ENCODE measurements around the gene IFIT5.
"Not testable (repeated sequence)": the region's sequence is repeated elsewhere in the genome, so short reads cannot be mapped to it uniquely, and the experiment has no call there.

Gene IFIT5

GRCh38 chr10:89395141-89395540, 19.2 kb upstream of the IFIT5 start:
- DNase-seq, result no peak

DNA sequence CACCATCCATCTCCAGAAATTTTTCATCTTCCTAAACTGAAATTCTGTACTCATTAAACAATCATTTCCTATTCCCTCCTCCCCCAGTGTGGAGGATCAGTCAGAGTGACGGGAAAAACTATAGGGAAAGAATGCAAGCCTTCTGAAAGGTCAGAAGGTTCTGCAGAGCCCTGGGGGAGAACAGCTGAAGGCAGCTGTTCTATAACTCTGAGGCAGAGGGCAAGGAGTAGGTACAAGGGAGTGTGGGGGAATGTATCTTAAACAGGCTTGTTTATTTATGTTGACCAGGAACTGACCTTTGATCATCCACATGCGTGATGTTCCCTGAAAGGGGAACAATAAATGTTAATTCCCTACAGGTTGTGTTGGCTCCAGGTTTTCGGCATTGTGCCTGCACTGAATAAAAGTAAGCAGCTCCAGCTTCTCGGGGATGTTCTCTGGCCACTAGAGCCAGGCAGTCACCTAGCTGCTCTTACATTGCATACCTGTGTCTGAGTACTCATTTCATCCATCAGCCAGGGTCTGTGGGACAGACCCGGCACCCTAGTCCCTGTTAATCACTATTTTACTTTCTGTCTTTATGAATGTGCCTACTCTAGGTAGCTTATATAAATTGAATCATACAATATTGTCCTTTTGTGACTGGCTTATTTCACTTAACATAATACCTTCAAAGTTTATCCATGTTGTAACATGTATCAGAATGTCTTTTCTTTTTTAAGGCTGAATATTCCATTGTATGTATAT, 16.2 kb upstream of the IFIT5 start:
- no peak for DNase-seq

DNA sequence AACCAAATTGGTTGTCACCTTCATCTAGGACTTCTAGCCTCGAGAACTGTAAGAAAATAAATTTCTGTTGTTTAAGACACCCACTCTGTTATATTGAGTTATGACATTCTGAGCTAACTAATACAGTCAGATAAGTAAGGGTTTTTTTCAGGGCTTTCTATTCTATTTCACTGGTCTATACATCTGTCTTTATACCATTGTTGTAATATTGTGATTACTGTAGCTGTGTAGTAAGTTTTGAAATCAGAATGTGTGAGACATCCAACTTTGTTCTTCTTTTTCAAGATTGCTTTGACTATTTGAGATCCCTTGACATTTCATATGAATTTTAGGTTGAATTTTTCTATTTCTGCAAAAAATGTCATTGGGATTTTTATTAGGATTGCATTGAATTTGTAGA, 14.4 kb upstream of the IFIT5 start:
- DNase-seq, result no peak

DNA sequence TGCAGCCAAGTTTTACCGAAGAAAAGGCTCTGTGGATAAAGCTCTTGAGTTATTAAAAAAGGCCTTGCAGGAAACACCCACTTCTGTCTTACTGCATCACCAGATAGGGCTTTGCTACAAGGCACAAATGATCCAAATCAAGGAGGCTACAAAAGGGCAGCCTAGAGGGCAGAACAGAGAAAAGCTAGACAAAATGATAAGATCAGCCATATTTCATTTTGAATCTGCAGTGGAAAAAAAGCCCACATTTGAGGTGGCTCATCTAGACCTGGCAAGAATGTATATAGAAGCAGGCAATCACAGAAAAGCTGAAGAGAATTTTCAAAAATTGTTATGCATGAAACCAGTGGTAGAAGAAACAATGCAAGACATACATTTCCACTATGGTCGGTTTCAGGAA, 11.3 kb upstream of the IFIT5 start:
- no peak for DNase-seq

GRCh38 chr10:89404104-89405047, 10.0 kb upstream of the IFIT5 start:
- no peak for DNase-seq

DNA sequence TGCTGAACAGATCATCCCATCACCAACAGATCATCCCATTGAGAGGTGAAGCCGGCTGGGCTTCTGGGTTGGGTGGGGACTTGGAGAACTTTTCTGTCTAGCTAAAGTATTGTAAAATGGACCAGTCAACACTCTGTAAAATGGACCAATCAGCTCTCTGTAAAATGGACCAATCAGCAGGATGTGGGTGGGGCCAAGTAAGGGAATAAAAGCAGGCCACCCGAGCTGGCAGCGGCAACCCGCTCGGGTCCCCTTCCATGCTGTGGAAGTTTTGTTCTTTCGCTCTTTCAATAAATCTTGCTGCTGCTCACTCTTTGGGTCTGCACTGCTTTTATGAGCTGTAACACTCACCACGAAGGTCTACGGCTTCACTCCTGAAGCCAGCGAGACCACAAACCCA, 8.2 kb upstream of the IFIT5 start:
- not testable (repeated sequence) for DNase-seq

- not testable (repeated sequence) for DNase-seq
These were observed 6.6 kb upstream of the IFIT5 start for GRCh38 chr10:89407792-89408191.

GRCh38 chr10:89409282-89409681, 5.1 kb upstream of the IFIT5 start:
- DNase-seq, result not testable (repeated sequence)

GRCh38 chr10:89410551-89410950, 3.8 kb upstream of the IFIT5 start:
- DNase-seq, result not testable (repeated sequence)

GRCh38 chr10:89411135-89411534, 3.2 kb upstream of the IFIT5 start:
- not testable (repeated sequence) for DNase-seq

GRCh38 chr10:89412276-89412675, 2.1 kb upstream of the IFIT5 start:
- peak; percentile 46 for DNase-seq

- no peak for DNase-seq
These were observed 913 bp upstream of the IFIT5 start for GRCh38 chr10:89413398-89413912.

GRCh38 chr10:89414879-89415821, 782 bp downstream of the IFIT5 start:
- DNase-seq, result peak; percentile 53

DNA sequence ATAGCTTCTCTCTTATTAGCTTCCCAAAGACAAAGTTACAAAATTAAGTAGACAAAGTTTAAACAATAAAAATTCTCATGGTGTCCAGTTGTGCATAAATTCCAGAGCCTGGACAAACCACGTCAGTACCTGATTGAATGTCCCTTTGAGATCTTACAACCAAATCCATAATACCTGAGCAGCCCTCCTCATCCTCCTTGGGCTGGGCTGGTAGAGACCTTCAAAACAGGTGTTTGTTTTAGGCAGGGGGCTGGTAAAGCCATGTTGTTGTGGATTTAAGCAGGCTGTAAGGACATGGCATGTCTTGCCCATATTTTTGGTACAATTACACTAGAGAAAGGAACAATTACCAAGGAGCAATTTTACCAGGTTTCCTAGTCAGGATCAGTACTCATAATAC, 2.1 kb downstream of the IFIT5 start:
- no peak for DNase-seq

DNA sequence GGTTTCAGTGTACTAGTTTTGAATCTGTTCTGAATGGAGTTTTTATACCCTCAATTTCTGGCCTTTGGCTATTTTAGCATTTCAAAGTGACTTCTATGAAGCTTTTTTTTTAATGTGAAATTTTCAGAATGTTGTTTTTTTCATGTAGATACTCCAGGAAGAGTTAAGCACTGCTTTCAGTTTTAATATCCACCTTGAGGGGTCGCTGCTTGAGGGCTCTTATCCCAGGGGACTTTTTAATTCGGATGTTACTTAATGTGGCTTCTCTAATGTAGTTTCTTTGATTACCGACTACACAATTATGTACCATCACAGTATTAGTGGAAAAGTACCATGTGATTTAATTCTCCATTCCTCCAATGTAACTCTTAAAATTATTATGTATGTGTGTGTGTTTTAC, 5.2 kb downstream of the IFIT5 start:
- no peak for DNase-seq

GRCh38 chr10:89421018-89421476, 6.7 kb downstream of the IFIT5 start:
- no peak for DNase-seq

- DNase-seq, result no peak
These were observed 10.6 kb downstream of the IFIT5 start for GRCh38 chr10:89425000-89425399.

- no peak for DNase-seq
These were observed 12.0 kb downstream of the IFIT5 start for GRCh38 chr10:89426230-89426868.

GRCh38 chr10:89427629-89428028, 13.3 kb downstream of the IFIT5 start:
- DNase-seq, result no peak

GRCh38 chr10:89428877-89429276, 14.5 kb downstream of the IFIT5 start:
- DNase-seq, result no peak

GRCh38 chr10:89431977-89432376, 17.6 kb downstream of the IFIT5 start:
- DNase-seq, result no peak

GRCh38 chr10:89438525-89438924, 24.2 kb downstream of the IFIT5 start:
- no peak for DNase-seq

Data from stimulated activated CD8-positive, alpha-beta memory T cell treated with anti-CD3 and anti-CD28 coated beads, Interleukin-4, amount 100 ng/mL, for 48 hours (primary cell).